Measurements from ENCODE around the gene ADNP2.

ADNP2 gene

DNA sequence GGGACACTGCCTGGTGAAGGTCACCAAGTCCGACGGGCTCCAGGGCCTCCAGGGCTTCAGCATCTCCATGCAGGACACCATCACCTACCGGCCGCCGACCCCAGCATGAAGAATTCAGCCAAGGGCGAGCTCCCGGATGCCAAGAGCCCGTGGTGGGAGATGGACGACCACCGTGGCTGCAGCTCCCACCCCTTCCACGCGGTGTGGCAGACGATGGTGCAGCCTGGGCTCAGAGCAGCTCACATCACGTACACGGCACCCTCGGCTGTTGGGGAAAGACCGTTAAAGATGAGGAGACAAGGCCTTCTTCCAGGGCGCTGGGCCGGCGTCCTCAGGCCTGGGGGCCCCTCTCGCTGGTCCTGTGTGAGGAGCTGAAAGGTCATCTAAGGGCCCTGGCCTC, 31.2 kb upstream of the ADNP2 start:
- H3K9me3 ChIP-seq (ENCODE audit: control insufficient read depth, insufficient read depth, low read depth, low read length) = no peaks in the 10 kb centered on the region
- H3K36me3 ChIP-seq (ENCODE audit: control insufficient read depth in 2 of 2, insufficient read depth in 1 of 2, low read length in 2 of 2) = no peaks in the 10 kb centered on the region
- TF ChIP-seq, protein P1, sequence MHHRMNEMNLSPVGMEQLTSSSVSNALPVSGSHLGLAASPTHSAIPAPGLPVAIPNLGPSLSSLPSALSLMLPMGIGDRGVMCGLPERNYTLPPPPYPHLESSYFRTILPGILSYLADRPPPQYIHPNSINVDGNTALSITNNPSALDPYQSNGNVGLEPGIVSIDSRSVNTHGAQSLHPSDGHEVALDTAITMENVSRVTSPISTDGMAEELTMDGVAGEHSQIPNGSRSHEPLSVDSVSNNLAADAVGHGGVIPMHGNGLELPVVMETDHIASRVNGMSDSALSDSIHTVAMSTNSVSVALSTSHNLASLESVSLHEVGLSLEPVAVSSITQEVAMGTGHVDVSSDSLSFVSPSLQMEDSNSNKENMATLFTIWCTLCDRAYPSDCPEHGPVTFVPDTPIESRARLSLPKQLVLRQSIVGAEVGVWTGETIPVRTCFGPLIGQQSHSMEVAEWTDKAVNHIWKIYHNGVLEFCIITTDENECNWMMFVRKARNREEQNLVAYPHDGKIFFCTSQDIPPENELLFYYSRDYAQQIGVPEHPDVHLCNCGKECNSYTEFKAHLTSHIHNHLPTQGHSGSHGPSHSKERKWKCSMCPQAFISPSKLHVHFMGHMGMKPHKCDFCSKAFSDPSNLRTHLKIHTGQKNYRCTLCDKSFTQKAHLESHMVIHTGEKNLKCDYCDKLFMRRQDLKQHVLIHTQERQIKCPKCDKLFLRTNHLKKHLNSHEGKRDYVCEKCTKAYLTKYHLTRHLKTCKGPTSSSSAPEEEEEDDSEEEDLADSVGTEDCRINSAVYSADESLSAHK (tag by site-specific recombination; IDR thresholded peaks at IDR 0.05) = no peak
- TF ChIP-seq ZNF324 (tag by site-specific recombination; IDR thresholded peaks at IDR 0.05) (no peak), ZNF433 (tag by site-specific recombination; IDR thresholded peaks at IDR 0.05; ENCODE audit: low read depth) (no peak), ZNF140 (tag by site-specific recombination; IDR thresholded peaks at IDR 0.05) (no peak), ZNF311 (tag by site-specific recombination; IDR thresholded peaks at IDR 0.05; ENCODE audit: borderline replicate concordance) (no peak), ZNF830 (tag by site-specific recombination; IDR thresholded peaks at IDR 0.05; ENCODE audit: low read depth) (no peak), ZNF544 (tag by site-specific recombination; IDR thresholded peaks at IDR 0.05) (no peak), ZNF239 (tag by site-specific recombination; IDR thresholded peaks at IDR 0.05) (no peak), SCRT2 (tag by site-specific recombination; IDR thresholded peaks at IDR 0.05) (no peak), ZNF24 (tag by site-specific recombination; IDR thresholded peaks at IDR 0.05) (no peak), ZNF629 (tag by site-specific recombination; IDR thresholded peaks at IDR 0.05) (no peak), ZNF214 (tag by site-specific recombination; IDR thresholded peaks at IDR 0.05; ENCODE audit: borderline replicate concordance) (no peak), ZBTB21 (tag by site-specific recombination; IDR thresholded peaks at IDR 0.05) (no peak), ZNF2 (tag by site-specific recombination; IDR thresholded peaks at IDR 0.05) (no peak), ZNF16 (tag by site-specific recombination; IDR thresholded peaks at IDR 0.05; ENCODE audit: low read depth) (no peak), GFI1B (tag by site-specific recombination; IDR thresholded peaks at IDR 0.05) (no peak), SCRT1 (tag by site-specific recombination; IDR thresholded peaks at IDR 0.05; ENCODE audit: borderline replicate concordance) (no peak)
- TF ChIP-seq, protein P2, sequence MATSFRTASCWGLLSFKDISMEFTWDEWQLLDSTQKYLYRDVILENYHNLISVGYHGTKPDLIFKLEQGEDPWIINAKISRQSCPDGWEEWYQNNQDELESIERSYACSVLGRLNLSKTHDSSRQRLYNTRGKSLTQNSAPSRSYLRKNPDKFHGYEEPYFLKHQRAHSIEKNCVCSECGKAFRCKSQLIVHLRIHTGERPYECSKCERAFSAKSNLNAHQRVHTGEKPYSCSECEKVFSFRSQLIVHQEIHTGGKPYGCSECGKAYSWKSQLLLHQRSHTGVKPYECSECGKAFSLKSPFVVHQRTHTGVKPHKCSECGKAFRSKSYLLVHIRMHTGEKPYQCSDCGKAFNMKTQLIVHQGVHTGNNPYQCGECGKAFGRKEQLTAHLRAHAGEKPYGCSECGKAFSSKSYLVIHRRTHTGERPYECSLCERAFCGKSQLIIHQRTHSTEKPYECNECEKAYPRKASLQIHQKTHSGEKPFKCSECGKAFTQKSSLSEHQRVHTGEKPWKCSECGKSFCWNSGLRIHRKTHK (tag by site-specific recombination; IDR thresholded peaks at IDR 0.05) = no peak
- TF ChIP-seq, protein P3, sequence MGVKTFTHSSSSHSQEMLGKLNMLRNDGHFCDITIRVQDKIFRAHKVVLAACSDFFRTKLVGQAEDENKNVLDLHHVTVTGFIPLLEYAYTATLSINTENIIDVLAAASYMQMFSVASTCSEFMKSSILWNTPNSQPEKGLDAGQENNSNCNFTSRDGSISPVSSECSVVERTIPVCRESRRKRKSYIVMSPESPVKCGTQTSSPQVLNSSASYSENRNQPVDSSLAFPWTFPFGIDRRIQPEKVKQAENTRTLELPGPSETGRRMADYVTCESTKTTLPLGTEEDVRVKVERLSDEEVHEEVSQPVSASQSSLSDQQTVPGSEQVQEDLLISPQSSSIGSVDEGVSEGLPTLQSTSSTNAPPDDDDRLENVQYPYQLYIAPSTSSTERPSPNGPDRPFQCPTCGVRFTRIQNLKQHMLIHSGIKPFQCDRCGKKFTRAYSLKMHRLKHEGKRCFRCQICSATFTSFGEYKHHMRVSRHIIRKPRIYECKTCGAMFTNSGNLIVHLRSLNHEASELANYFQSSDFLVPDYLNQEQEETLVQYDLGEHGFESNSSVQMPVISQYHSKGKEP (tag by site-specific recombination; IDR thresholded peaks at IDR 0.05) = no peak
- TF ChIP-seq, protein P4, sequence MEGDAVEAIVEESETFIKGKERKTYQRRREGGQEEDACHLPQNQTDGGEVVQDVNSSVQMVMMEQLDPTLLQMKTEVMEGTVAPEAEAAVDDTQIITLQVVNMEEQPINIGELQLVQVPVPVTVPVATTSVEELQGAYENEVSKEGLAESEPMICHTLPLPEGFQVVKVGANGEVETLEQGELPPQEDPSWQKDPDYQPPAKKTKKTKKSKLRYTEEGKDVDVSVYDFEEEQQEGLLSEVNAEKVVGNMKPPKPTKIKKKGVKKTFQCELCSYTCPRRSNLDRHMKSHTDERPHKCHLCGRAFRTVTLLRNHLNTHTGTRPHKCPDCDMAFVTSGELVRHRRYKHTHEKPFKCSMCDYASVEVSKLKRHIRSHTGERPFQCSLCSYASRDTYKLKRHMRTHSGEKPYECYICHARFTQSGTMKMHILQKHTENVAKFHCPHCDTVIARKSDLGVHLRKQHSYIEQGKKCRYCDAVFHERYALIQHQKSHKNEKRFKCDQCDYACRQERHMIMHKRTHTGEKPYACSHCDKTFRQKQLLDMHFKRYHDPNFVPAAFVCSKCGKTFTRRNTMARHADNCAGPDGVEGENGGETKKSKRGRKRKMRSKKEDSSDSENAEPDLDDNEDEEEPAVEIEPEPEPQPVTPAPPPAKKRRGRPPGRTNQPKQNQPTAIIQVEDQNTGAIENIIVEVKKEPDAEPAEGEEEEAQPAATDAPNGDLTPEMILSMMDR (tag by site-specific recombination; IDR thresholded peaks at IDR 0.05) = no peak
- ChIA-PET CTCF (no interaction called here), POLR2A (no interaction called here)
- H3K4me1 ChIP-seq (ENCODE audit: control insufficient read depth, insufficient read depth, low read length) = no peaks in the 10 kb centered on the region
- no peak overlapping the region for H3K27ac ChIP-seq (ENCODE audit: extremely low read depth, low read depth, low read length)
- H3K4me3 ChIP-seq (ENCODE audit: low read depth, low read length) = no peak overlapping the region

Data from HEK293 (cell line).